ENCODE results near the gene MATN3. TPM values are rescaled to one million over a fixed set of nuclear protein-coding genes. Genes with fewer than 3 reads are reported as not detected.

MATN3 gene
- total RNA-seq, result under 1 TPM; 0.05 to 0.08 TPM
- polyA plus RNA-seq, result under 1 TPM in 1 of 2 donors, not detected in 1; 0.10 TPM

- Histone ChIP-seq H3K4me1 (ENCODE audit: control insufficient read depth in 4 of 4, insufficient read depth in 4 of 4, low read length in 3 of 4) (peaks cover 2 to 10% (median 7%) of the 10 kb centered on the region in 4 donors), H3K9me3 (ENCODE audit: control insufficient read depth in 4 of 4, low read length in 3 of 4) (no peaks in the 10 kb centered on the region), H3K36me3 (ENCODE audit: control insufficient read depth in 4 of 4, insufficient read depth in 3 of 4, low read depth in 1 of 4, low read length in 3 of 4) (no peaks in the 10 kb centered on the region), H3K9ac (ENCODE audit: low read depth in 1 of 2, low read length in 2 of 2) (no peak within 1 kb of the TSS), H3K27me3 (ENCODE audit: control insufficient read depth in 4 of 4, insufficient read depth in 4 of 4, low read length in 3 of 4) (peaks cover 0 to 4% (median 0%) of the 10 kb centered on the region in 4 donors), H3K27ac (ENCODE audit: low read depth in 1 of 2, low read length in 2 of 2) (no peak within 1 kb of the TSS), H3K4me3 (ENCODE audit: low read depth in 1 of 3, low read length in 3 of 3) (peak within 1 kb of the TSS in 2 of 3 donors; percentile 52 to 71)
- WGBS, result 3% methylated on average over 87 of the region's 87 CpGs
- no peak for DNase-seq (ENCODE audit: low spot score)
- TF ChIP-seq REST (IDR thresholded peaks at IDR 0.05) (no peak), FOXA1 (IDR thresholded peaks at IDR 0.05) (no peak), HNF4G (IDR thresholded peaks at IDR 0.05) (no peak), JUND (IDR thresholded peaks at IDR 0.05) (no peak), HNF4A (conservative IDR thresholded peaks at IDR 0.05) (no peak), ZBTB33 (IDR thresholded peaks at IDR 0.05) (no peak), RXRA (IDR thresholded peaks at IDR 0.05) (no peak), NR2F2 (IDR thresholded peaks at IDR 0.05) (no peak), SP1 (IDR thresholded peaks at IDR 0.05) (no peak), YY1 (IDR thresholded peaks at IDR 0.05) (no peak), CTCF (IDR thresholded peaks at IDR 0.05; ENCODE audit: low read depth, low read length, missing input control) (no peak), EGR1 (IDR thresholded peaks at IDR 0.05; ENCODE audit: low read depth in 2 of 2) (no peak), ATF3 (IDR thresholded peaks at IDR 0.05) (no peak), FOXA2 (IDR thresholded peaks at IDR 0.05) (no peak), RAD21 (IDR thresholded peaks at IDR 0.05) (no peak), TAF1 (conservative IDR thresholded peaks at IDR 0.05) (no peak), GABPA (IDR thresholded peaks at IDR 0.05 in 1 of 2, conservative IDR thresholded peaks at IDR 0.05 in 1 of 2) (no peak), MAX (IDR thresholded peaks at IDR 0.05) (no peak)
These were observed at the start of gene MATN3 for GRCh38 chr2:20012282-20013125. TSS of gene MATN3 (minus strand) at chr2:20012668. CDS start at chr2:20012631, 37 bp downstream.

Measured in liver (tissue), 9 donors.